A549 (cell line): ENCODE data around the gene RDH11. TPM values are rescaled to one million over a fixed set of nuclear protein-coding genes. Genes with fewer than 3 reads are reported as not detected.

Experiments used
- ATAC-seq, 2 experiments: fragments of 200-7000 bp in 1 of 2; fragments of >200 bp in 1 of 2; cut with Nextera tagmentation in 1 of 2; cut with Tn5 transposase in 1 of 2; 3 replicates each; pipeline versions ENCODE4 v1.8.0 to v1.9.1; 2018 to 2020; ENCODE audit warnings: mild to moderate bottlenecking in 1 of 2, moderate library complexity in 1 of 2
- CTCF ChIA-PET: fragments of 300-600 bp; sonication (Branson Sonifier 250); formaldehyde crosslinking; extraction: SDS; loops from one replicate; lab custom pipeline; 2021; ENCODE audit warnings: antibody characterized with exemption, inconsistent platforms; lab: Yijun Ruan, JAX
- POLR2A ChIA-PET: fragments of 350-600 bp; formaldehyde crosslinking; extraction: SDS; loops from one replicate; lab custom pipeline; 2021; ENCODE audit warnings: antibody characterized with exemption, inconsistent platforms; lab: Yijun Ruan, JAX
- DNase-seq, 2 experiments: peaks; one replicate each; pipeline versions ENCODE4 v3.0.0 to v3.0.0-alpha.2; 2011 to 2016; ENCODE audit warnings: low read depth in 1 of 2, low spot score in 1 of 2
- FAIRE-seq: peaks from 2 replicates; lab custom pipeline; 2011; peaks lifted over from hg19 to GRCh38; lab: Jason Lieb, UNC
- H3K27ac ChIP-seq, 2 experiments: fragments of >200 bp; sonication (Bioruptor Twin); formaldehyde crosslinking; 3 replicates each; pipeline ENCODE4 v1.5.1; 2016 to 2017
- H3K4me1 ChIP-seq: fragments of >200 bp; sonication (Bioruptor Twin); formaldehyde crosslinking; 3 replicates; pipeline ENCODE4 v1.6.1; 2016
- H3K4me2 ChIP-seq: fragments of >200 bp; sonication (Bioruptor Twin); formaldehyde crosslinking; 3 replicates; pipeline ENCODE4 v1.6.1; 2016
- H3K4me3 ChIP-seq: fragments of >200 bp; sonication (Bioruptor Twin); formaldehyde crosslinking; 3 replicates; pipeline ENCODE4 v1.5.1; 2016
- H3K9me3 ChIP-seq: fragments of >200 bp; sonication (Bioruptor Twin); formaldehyde crosslinking; 3 replicates; pipeline ENCODE4 v1.6.1; 2016
- BCL3 ChIP-seq: fragments of >200 bp; sonication (Bioruptor Twin); formaldehyde crosslinking; IDR thresholded peaks from 3 replicates; pipeline ENCODE4 v1.6.1; 2016
- CBX2 ChIP-seq: fragments of 200-600 bp; sonication (generic); IDR thresholded peaks from 2 replicates; pipeline ENCODE4 v1.6.1; 2016; ENCODE audit warnings: low read depth, mild to moderate bottlenecking, borderline replicate concordance
- CEBPB ChIP-seq, 2 experiments: fragments of >200 bp in 1 of 2; sonication (Bioruptor Twin) in 1 of 2; formaldehyde crosslinking in 1 of 2; IDR thresholded peaks; 2 replicates each; pipeline ENCODE4 v1.6.1; 2012 to 2016
- CHD4 ChIP-seq: fragments of 200-600 bp; sonication (generic); IDR thresholded peaks from 2 replicates; pipeline ENCODE4 v1.6.1; 2016; ENCODE audit warnings: antibody characterized with exemption, mild to moderate bottlenecking, borderline replicate concordance
- EP300 ChIP-seq, 2 experiments: fragments of >200 bp; sonication (Bioruptor Twin); formaldehyde crosslinking; IDR thresholded peaks; 2 replicates in 1 of 2; 3 replicates in 1 of 2; pipeline ENCODE4 v1.6.1; 2016 to 2017
- FOSL2 ChIP-seq, 2 experiments: fragments of 450-650 bp in 1 of 2; fragments of >200 bp in 1 of 2; sonication (Bioruptor Twin) in 1 of 2; formaldehyde crosslinking; IDR thresholded peaks; 2 replicates each; pipeline versions ENCODE4 v1.5.0 to v1.6.1; 2016 to 2020; ENCODE audit warnings: mild to moderate bottlenecking in 1 of 2, moderate library complexity in 1 of 2
- FOXS1 ChIP-seq: fragments of 250-450 bp; sonication (Bioruptor Pico); IDR thresholded peaks from 2 replicates; pipeline ENCODE4 v1.5.0; 2020; ENCODE audit warnings: mild to moderate bottlenecking, moderate library complexity
- GATA3 ChIP-seq: IDR thresholded peaks from 2 replicates; pipeline ENCODE4 v1.6.1; 2012; ENCODE audit warnings: borderline replicate concordance
- HMGXB4 ChIP-seq: fragments of 250-450 bp; sonication (Bioruptor Pico); IDR thresholded peaks from 2 replicates; pipeline ENCODE4 v1.5.0; 2021; ENCODE audit warnings: mild to moderate bottlenecking, moderate library complexity, borderline replicate concordance
- HOXA7 ChIP-seq: fragments of 250-450 bp; sonication (Bioruptor Pico); IDR thresholded peaks from 2 replicates; pipeline ENCODE4 v1.5.0; 2020; ENCODE audit warnings: mild to moderate bottlenecking, moderate library complexity
- HOXB5 ChIP-seq: fragments of 250-450 bp; sonication (Bioruptor Pico); IDR thresholded peaks from 2 replicates; pipeline ENCODE4 v1.5.0; 2020; ENCODE audit warnings: mild to moderate bottlenecking, moderate library complexity
- JUNB ChIP-seq: fragments of >200 bp; sonication (Bioruptor Twin); formaldehyde crosslinking; IDR thresholded peaks from 2 replicates; pipeline ENCODE4 v1.6.1; 2016
- NR3C1 ChIP-seq: fragments of >200 bp; sonication (Bioruptor Twin); formaldehyde crosslinking; IDR thresholded peaks from 3 replicates; pipeline ENCODE4 v1.6.1; 2017
- PBX3 ChIP-seq: IDR thresholded peaks from 2 replicates; pipeline ENCODE4 v1.6.1; 2012
- PHF8 ChIP-seq: fragments of 200-600 bp; sonication (generic); IDR thresholded peaks from 2 replicates; pipeline ENCODE4 v1.6.1; 2016; ENCODE audit warnings: low read depth, mild to moderate bottlenecking, antibody characterized with exemption, moderate library complexity, borderline replicate concordance
- POLR2AphosphoS2 ChIP-seq: conservative IDR thresholded peaks from 2 replicates; pipeline ENCODE4 v1.6.1; 2012; ENCODE audit warnings: low read length, improper control_type of control experiment, inconsistent platforms
- RNF2 ChIP-seq: fragments of 200-600 bp; sonication (generic); IDR thresholded peaks from 2 replicates; pipeline ENCODE4 v1.6.1; 2016; ENCODE audit warnings: low read depth, mild to moderate bottlenecking, antibody characterized with exemption, moderate library complexity, borderline replicate concordance
- SMC3 ChIP-seq: fragments of >200 bp; sonication (Bioruptor Twin); formaldehyde crosslinking; IDR thresholded peaks from 3 replicates; pipeline ENCODE4 v1.6.1; 2018; ENCODE audit warnings: inconsistent platforms
- TP53 ChIP-seq: fragments of 250-450 bp; sonication (Bioruptor Pico); IDR thresholded peaks from 2 replicates; pipeline ENCODE4 v1.5.0; 2021; ENCODE audit warnings: mild to moderate bottlenecking, moderate library complexity
- ZC3H11A ChIP-seq: fragments of 450-650 bp; IDR thresholded peaks from 2 replicates; pipeline ENCODE4 v1.6.1; 2014; ENCODE audit warnings: antibody characterized with exemption, mild to moderate bottlenecking
- ZNF302 ChIP-seq: fragments of 250-450 bp; sonication (Bioruptor Pico); IDR thresholded peaks from 2 replicates; pipeline ENCODE4 v1.9.0; 2021; ENCODE audit warnings: inconsistent platforms, mild to moderate bottlenecking, moderate library complexity
- ZSCAN20 ChIP-seq: fragments of 250-450 bp; sonication (Bioruptor Pico); IDR thresholded peaks from 2 replicates; pipeline ENCODE4 v1.8.0; 2022; ENCODE audit warnings: mild to moderate bottlenecking, moderate library complexity
- WGBS: methylation state at CpG from one replicate; pipeline ENCODE4 v1.1.6; 2017; ENCODE audit errors: missing lambda C conversion rate; 5-methylcytosine and 5-hydroxymethylcytosine counted together
- polyA plus RNA-seq, 4 experiments: library from polyadenylated mRNA; depleted of rRNA in 3 of 4; stranded (reverse); fragments of >200 nt; fragmentation: RNase III in 1 of 4; extraction: RNeasy Plus Mini Kit Qiagen cat#74134 plus additional on column Dnase treatment in 1 of 4; gene quantifications; 2 replicates in 3 of 4; 3 replicates in 1 of 4; pipeline ENCODE4 v1.2.3, GENCODE V29; 2011 to 2017
- TF ChIP-seq, protein P1 (sequence below): fragments of 150-350 bp; IDR thresholded peaks from 2 replicates; pipeline ENCODE4 v1.6.1; 2014; ENCODE audit warnings: low read depth, mild to moderate bottlenecking, low read length
- TF ChIP-seq, protein P2 (sequence below): fragments of >200 bp; sonication (Bioruptor Twin); formaldehyde crosslinking; IDR thresholded peaks from 3 replicates; pipeline ENCODE4 v1.5.1; 2016
- TF ChIP-seq, protein P3 (sequence below): fragments of >200 bp; sonication (Bioruptor Twin); formaldehyde crosslinking; IDR thresholded peaks from 2 replicates; pipeline ENCODE4 v1.6.1; 2016
- TF ChIP-seq, protein P4 (sequence below): IDR thresholded peaks from 2 replicates; pipeline ENCODE4 v1.6.1; 2012

Gene RDH11
- polyA plus RNA-seq, 2 of the 4 experiments (the other 2 are of a cell fraction): 85.7 to 132 TPM

GRCh38 chr14:67633451-67634147, 62.0 kb downstream of the RDH11 start:
- H3K4me3 ChIP-seq: no peak overlapping the region
- peaks cover 5% of the 10 kb centered on the region; the same call in 2 of the 3 replicates for H3K4me1 ChIP-seq
- 65% methylated on average over 5 of the region's 5 CpGs for whole genome bisulfite sequencing
- no peak overlapping the region for H3K27ac ChIP-seq
- no peak overlapping the region for H3K4me2 ChIP-seq
- no peak for TF ChIP-seq CHD4
- TF ChIP-seq, protein P1, sequence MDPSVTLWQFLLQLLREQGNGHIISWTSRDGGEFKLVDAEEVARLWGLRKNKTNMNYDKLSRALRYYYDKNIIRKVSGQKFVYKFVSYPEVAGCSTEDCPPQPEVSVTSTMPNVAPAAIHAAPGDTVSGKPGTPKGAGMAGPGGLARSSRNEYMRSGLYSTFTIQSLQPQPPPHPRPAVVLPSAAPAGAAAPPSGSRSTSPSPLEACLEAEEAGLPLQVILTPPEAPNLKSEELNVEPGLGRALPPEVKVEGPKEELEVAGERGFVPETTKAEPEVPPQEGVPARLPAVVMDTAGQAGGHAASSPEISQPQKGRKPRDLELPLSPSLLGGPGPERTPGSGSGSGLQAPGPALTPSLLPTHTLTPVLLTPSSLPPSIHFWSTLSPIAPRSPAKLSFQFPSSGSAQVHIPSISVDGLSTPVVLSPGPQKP: no peak
- no peak for TF ChIP-seq NR3C1
- TF ChIP-seq, protein P2, sequence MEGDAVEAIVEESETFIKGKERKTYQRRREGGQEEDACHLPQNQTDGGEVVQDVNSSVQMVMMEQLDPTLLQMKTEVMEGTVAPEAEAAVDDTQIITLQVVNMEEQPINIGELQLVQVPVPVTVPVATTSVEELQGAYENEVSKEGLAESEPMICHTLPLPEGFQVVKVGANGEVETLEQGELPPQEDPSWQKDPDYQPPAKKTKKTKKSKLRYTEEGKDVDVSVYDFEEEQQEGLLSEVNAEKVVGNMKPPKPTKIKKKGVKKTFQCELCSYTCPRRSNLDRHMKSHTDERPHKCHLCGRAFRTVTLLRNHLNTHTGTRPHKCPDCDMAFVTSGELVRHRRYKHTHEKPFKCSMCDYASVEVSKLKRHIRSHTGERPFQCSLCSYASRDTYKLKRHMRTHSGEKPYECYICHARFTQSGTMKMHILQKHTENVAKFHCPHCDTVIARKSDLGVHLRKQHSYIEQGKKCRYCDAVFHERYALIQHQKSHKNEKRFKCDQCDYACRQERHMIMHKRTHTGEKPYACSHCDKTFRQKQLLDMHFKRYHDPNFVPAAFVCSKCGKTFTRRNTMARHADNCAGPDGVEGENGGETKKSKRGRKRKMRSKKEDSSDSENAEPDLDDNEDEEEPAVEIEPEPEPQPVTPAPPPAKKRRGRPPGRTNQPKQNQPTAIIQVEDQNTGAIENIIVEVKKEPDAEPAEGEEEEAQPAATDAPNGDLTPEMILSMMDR: no peak
- TF ChIP-seq FOSL2 (IDR thresholded peaks at IDR 0.05): no peak
- no peak for TF ChIP-seq FOSL2 (CRISPR knock-in tag; IDR thresholded peaks at IDR 0.05)
- no peak for TF ChIP-seq HOXA7 (CRISPR knock-in tag)
- TF ChIP-seq, protein P3, sequence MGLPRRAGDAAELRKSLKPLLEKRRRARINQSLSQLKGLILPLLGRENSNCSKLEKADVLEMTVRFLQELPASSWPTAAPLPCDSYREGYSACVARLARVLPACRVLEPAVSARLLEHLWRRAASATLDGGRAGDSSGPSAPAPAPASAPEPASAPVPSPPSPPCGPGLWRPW: no peak
- TF ChIP-seq ZNF302 (CRISPR knock-in tag): no peak
- no peak for TF ChIP-seq EP300 (IDR thresholded peaks at IDR 0.05)
- no peak for TF ChIP-seq RNF2
- no peak for TF ChIP-seq POLR2AphosphoS2
- no peak for TF ChIP-seq HOXB5 (CRISPR knock-in tag)
- no peak for TF ChIP-seq TP53
- TF ChIP-seq PHF8: no peak
- TF ChIP-seq PBX3: no peak
- TF ChIP-seq, all 56 proteins: peak for 0
- ATAC-seq: no peak
- no peak for FAIRE-seq
- ChIA-PET POLR2A (no interaction called here), CTCF (interaction anchor here (1.2 kb wide), 1 partner anchor 33 kb away, joined by 4 read pairs; no protein-coding TSS in a partner anchor)
- no peaks in the 10 kb centered on the region for H3K9me3 ChIP-seq
- no peak for DNase-seq

DNA sequence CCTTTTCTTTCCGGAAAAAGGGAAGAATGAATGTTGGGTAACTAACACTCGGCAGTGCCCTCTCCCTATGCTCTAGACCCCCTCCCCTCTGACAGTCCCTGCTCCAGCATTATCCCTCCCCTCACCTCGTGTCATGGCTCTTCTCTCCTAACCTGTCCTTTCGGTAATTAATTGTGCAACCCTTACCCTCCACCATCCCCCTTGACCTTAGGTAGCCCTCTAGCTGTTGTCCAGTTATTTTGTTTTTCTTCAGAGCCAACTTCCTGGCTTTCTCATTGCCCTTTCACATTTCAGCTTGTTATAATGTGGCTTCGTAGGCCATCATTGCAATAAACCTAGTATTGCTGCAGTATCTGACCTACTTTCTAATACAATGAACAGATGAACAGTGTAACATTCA, 64.6 kb downstream of the RDH11 start:
- H3K4me3 ChIP-seq: no peak overlapping the region
- WGBS: 62% methylated on average over 5 of the region's 5 CpGs
- CTCF ChIA-PET: interaction anchor here (1.5 to 2.1 kb wide), 5 partner anchors 12 to 73 kb away, joined by 3 to 12 read pairs (median 5); partner anchors contain the start of gene ARG2
- POLR2A ChIA-PET: no interaction called here
- no peak for FAIRE-seq
- no peak for ATAC-seq
- H3K27ac ChIP-seq: no peak overlapping the region
- no peaks in the 10 kb centered on the region for H3K4me1 ChIP-seq
- no peaks in the 10 kb centered on the region for H3K9me3 ChIP-seq
- no peak overlapping the region for H3K4me2 ChIP-seq
- TF ChIP-seq JUNB (no peak), CEBPB (IDR thresholded peaks at IDR 0.05) (no peak), RNF2 (no peak), GATA3 (no peak), FOXS1 (no peak), BCL3 (no peak), SMC3 (no peak), FOSL2 (IDR thresholded peaks at IDR 0.05) (no peak), FOSL2 (CRISPR knock-in tag; IDR thresholded peaks at IDR 0.05) (no peak), ZSCAN20 (no peak), CBX2 (no peak), HOXB5 (CRISPR knock-in tag) (no peak), ZC3H11A (no peak), HMGXB4 (CRISPR knock-in tag) (no peak)
- TF ChIP-seq, protein P4, sequence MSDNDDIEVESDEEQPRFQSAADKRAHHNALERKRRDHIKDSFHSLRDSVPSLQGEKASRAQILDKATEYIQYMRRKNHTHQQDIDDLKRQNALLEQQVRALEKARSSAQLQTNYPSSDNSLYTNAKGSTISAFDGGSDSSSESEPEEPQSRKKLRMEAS: no peak
- no peak for DNase-seq
